Measurements from ENCODE around the gene RCC1.
"Not testable (repeated sequence)": the region's sequence is repeated elsewhere in the genome, so short reads cannot be mapped to it uniquely, and the experiment has no call there.

GRCh38 chr1:28479497-28479896, 26.3 kb upstream of the RCC1 start:
- TF ChIP-seq EZH2 (IDR thresholded peaks at IDR 0.05; ENCODE audit: insufficient read depth, poor library complexity, severe bottlenecking); EZH2phosphoT487 (IDR thresholded peaks at IDR 0.05; ENCODE audit: insufficient read depth, low read depth): not testable (repeated sequence)

All from GM23248 (cell line).